Right renal pelvis (tissue), 4 donors: ENCODE results near the gene KIRREL2. TPM values are rescaled to one million over a fixed set of nuclear protein-coding genes. Genes with fewer than 3 reads are reported as not detected.

Source experiments
- DNase-seq, 4 donors: peaks; one replicate each; pipeline ENCODE4 v3.0.0-alpha.2; 2013; ENCODE audit warnings: low read depth in 4 of 4, low spot score in 3 of 4, missing footprints in 1 of 4
- polyA plus RNA-seq, 4 donors: library from polyadenylated mRNA; unstranded; fragments of 120-200 nt; gene quantifications; one replicate each; pipeline ENCODE4 v1.2.1, GENCODE V29; 2013; ENCODE audit not compliant: insufficient read length in 4 of 4

Gene KIRREL2
- polyA plus RNA-seq, 4 donors: 10.1 to 14.6 (median 11.2) TPM

DNA sequence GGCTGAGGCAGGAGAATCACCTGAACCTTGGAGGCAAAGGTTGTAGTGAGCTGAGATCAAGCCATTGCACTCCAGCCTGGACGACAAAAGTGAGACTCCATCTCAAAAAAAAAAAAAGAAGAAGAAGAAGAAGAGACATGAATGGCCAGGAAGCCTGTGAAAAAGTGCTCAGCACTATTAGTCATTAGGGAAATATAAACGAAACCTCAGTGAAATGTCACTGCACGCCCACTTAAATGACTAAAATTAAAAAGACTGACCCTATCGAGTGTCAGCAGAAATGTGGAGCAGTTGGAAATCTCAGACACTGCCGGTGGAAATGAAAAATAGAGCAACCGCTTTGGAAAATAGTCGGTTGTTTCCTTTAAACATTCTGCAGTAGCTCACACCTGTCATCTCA, 56.9 kb downstream of the KIRREL2 start:
- DNase-seq: no peak

DNA sequence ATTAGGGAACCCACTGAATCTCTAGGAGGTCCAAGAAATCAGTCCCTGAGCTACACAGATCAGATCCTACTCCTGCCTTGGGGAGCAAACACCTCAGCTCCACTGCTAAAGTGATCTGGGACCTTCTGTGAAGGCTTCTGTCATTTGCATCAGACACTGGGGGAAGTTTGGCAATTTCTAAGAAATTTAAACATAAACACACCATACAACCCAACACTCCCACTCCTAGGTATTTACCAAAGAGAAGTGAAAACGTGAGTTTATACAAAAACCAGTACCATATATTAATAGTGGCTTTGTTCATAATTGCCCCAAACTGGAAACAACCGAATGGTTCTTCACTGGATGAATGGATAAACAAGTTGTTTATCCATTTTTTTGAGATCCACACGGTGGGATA, 58.7 kb downstream of the KIRREL2 start:
- DNase-seq: no peak

Other genes starting within 250 kb of the KIRREL2 start
- 10 to 100 TPM; 26.6 to 28.5 (median 27.3) TPM for gene HAUS5, start 244.2 kb upstream of the KIRREL2 start, polyA plus RNA-seq
- gene RBM42, start 227.9 kb upstream of the KIRREL2 start, polyA plus RNA-seq: 10 to 100 TPM; 57.9 to 94.9 (median 60.8) TPM
- gene ETV2, start 215.2 kb upstream of the KIRREL2 start, polyA plus RNA-seq: 1 to 10 TPM; 1.6 to 3.1 (median 1.7) TPM
- 100 to 1,000 TPM; 306 to 370 (median 344) TPM for gene COX6B1, start 208.6 kb upstream of the KIRREL2 start, polyA plus RNA-seq
- gene UPK1A, start 190.4 kb upstream of the KIRREL2 start, polyA plus RNA-seq: 10 to 100 TPM in 3 of 4 donors, 1 to 10 TPM in 1; 1.6 to 48.7 (median 31.6) TPM
- gene ZBTB32, start 152.4 kb upstream of the KIRREL2 start, polyA plus RNA-seq: under 1 TPM in 3 of 4 donors, not detected in 1; 0.37 to 0.51 (median 0.42) TPM
- gene KMT2B, start 138.9 kb upstream of the KIRREL2 start, polyA plus RNA-seq: 10 to 100 TPM; 28.1 to 36.6 (median 31.8) TPM
- gene IGFLR1, start 114.5 kb upstream of the KIRREL2 start, polyA plus RNA-seq: 1 to 10 TPM; 2.1 to 4.0 (median 2.9) TPM
- 10 to 100 TPM; 15.6 to 19.8 (median 17.1) TPM for gene U2AF1L4, start 111.5 kb upstream of the KIRREL2 start, polyA plus RNA-seq
- 10 to 100 TPM; 62.5 to 86.3 (median 68.7) TPM for gene PSENEN, start 111.3 kb upstream of the KIRREL2 start, polyA plus RNA-seq
- 10 to 100 TPM in 1 of 4 donors, 1 to 10 TPM in 3; 8.3 to 11.1 (median 9.4) TPM for gene LIN37, start 108.3 kb upstream of the KIRREL2 start, polyA plus RNA-seq
- 10 to 100 TPM; 26.2 to 30.4 (median 27.8) TPM for gene HSPB6, start 99.9 kb upstream of the KIRREL2 start, polyA plus RNA-seq
- 10 to 100 TPM; 14.8 to 20.4 (median 16.5) TPM for gene PROSER3, start 98.7 kb upstream of the KIRREL2 start, polyA plus RNA-seq
- gene ARHGAP33, start 81.3 kb upstream of the KIRREL2 start, polyA plus RNA-seq: 10 to 100 TPM; 21.1 to 33.2 (median 23.7) TPM
- gene PRODH2, start 44.1 kb upstream of the KIRREL2 start, polyA plus RNA-seq: 10 to 100 TPM; 24.6 to 48.0 (median 32.4) TPM
- gene NPHS1, start 4.4 kb upstream of the KIRREL2 start, polyA plus RNA-seq: 100 to 1,000 TPM; 133 to 187 (median 153) TPM
- 10 to 100 TPM; 23.6 to 33.2 (median 27.2) TPM for gene APLP1, start 11.7 kb downstream of the KIRREL2 start, polyA plus RNA-seq
- gene NFKBID, start 43.6 kb downstream of the KIRREL2 start, polyA plus RNA-seq: 1 to 10 TPM; 2.5 to 2.9 (median 2.6) TPM
- 1 to 10 TPM; 2.7 to 3.2 (median 2.9) TPM for gene HCST, start 45.6 kb downstream of the KIRREL2 start, polyA plus RNA-seq
- 10 to 100 TPM in 1 of 4 donors, 1 to 10 TPM in 3; 8.4 to 12.6 (median 8.8) TPM for gene TYROBP, start 51.4 kb downstream of the KIRREL2 start, polyA plus RNA-seq
- 10 to 100 TPM; 10.7 to 16.9 (median 11.7) TPM for gene LRFN3, start 79.5 kb downstream of the KIRREL2 start, polyA plus RNA-seq
- 10 to 100 TPM; 12.7 to 18.6 (median 13.2) TPM for gene SDHAF1, start 138.3 kb downstream of the KIRREL2 start, polyA plus RNA-seq
- 10 to 100 TPM; 10.2 to 13.5 (median 11.9) TPM for gene SYNE4, start 151.9 kb downstream of the KIRREL2 start, polyA plus RNA-seq
- 10 to 100 TPM; 13.8 to 18.5 (median 15.2) TPM for gene ALKBH6, start 157.3 kb downstream of the KIRREL2 start, polyA plus RNA-seq
- 10 to 100 TPM; 51.9 to 65.4 (median 58.4) TPM for gene CLIP3, start 176.0 kb downstream of the KIRREL2 start, polyA plus RNA-seq
- gene THAP8, start 197.4 kb downstream of the KIRREL2 start, polyA plus RNA-seq: 10 to 100 TPM; 11.6 to 17.0 (median 12.3) TPM
- 1 to 10 TPM; 3.6 to 5.1 (median 4.6) TPM for gene WDR62, start 198.0 kb downstream of the KIRREL2 start, polyA plus RNA-seq